GM19455 (cell line): ENCODE data around the gene KCNMA1.

Experiments used
- ATAC-seq: cut with Tn5 transposase; IDR thresholded peaks from one replicate; pipeline ENCODE4 v1.9.1; 2021; ENCODE audit not compliant: unreplicated experiment

KCNMA1 gene

GRCh38 chr10:77494327-77494726, 143.3 kb downstream of the KCNMA1 start:
- no peak for ATAC-seq

GRCh38 chr10:77493851-77494261, 143.8 kb downstream of the KCNMA1 start:
- ATAC-seq, result no peak

GRCh38 chr10:77493239-77493806, 144.3 kb downstream of the KCNMA1 start:
- ATAC-seq, result no peak

- ATAC-seq, result no peak
Measured at GRCh38 chr10:77492368-77492994, 145.1 kb downstream of the KCNMA1 start.

- ATAC-seq, result no peak
Measured at GRCh38 chr10:77490534-77491314, 146.9 kb downstream of the KCNMA1 start.

GRCh38 chr10:77486517-77486916, 151.1 kb downstream of the KCNMA1 start:
- ATAC-seq, result no peak

- ATAC-seq, result no peak
Measured at GRCh38 chr10:77485847-77486246, 151.8 kb downstream of the KCNMA1 start.

- ATAC-seq, result no peak
Measured at GRCh38 chr10:77482072-77482471, 155.5 kb downstream of the KCNMA1 start.

- ATAC-seq, result no peak
Measured at GRCh38 chr10:77479586-77479985, 158.0 kb downstream of the KCNMA1 start.

GRCh38 chr10:77478962-77479359, 158.6 kb downstream of the KCNMA1 start:
- no peak for ATAC-seq

- ATAC-seq, result no peak
Measured at GRCh38 chr10:77478247-77478961, 159.2 kb downstream of the KCNMA1 start.

GRCh38 chr10:77475522-77475921, 162.1 kb downstream of the KCNMA1 start:
- no peak for ATAC-seq

GRCh38 chr10:77474939-77475338, 162.7 kb downstream of the KCNMA1 start:
- ATAC-seq, result no peak

GRCh38 chr10:77474386-77474785, 163.2 kb downstream of the KCNMA1 start:
- no peak for ATAC-seq

GRCh38 chr10:77472146-77472545, 165.5 kb downstream of the KCNMA1 start:
- ATAC-seq, result no peak

GRCh38 chr10:77471069-77471536, 166.5 kb downstream of the KCNMA1 start:
- ATAC-seq, result no peak

- ATAC-seq, result no peak
Measured at GRCh38 chr10:77467422-77467963, 170.1 kb downstream of the KCNMA1 start.

GRCh38 chr10:77463967-77464745, 173.5 kb downstream of the KCNMA1 start:
- ATAC-seq, result no peak

- ATAC-seq, result no peak
Measured at GRCh38 chr10:77463499-77463898, 174.1 kb downstream of the KCNMA1 start.

- ATAC-seq, result no peak
Measured at GRCh38 chr10:77461636-77462296, 175.8 kb downstream of the KCNMA1 start.
